K562 (cell line): ENCODE measurements around the gene TTC5. TPM values are rescaled to one million over a fixed set of nuclear protein-coding genes. Genes with fewer than 3 reads are reported as not detected.

Experiments
- ATAC-seq: fragments of 200-7000 bp; cut with Tn5 transposase; 3 replicates; pipeline ENCODE4 v1.9.1; 2020; ENCODE audit warnings: moderate library complexity
- BruUV-seq: library from RNA; stranded (reverse); fragments of 400-500 nt; replicated peaks from 2 replicates; lab custom pipeline; 2021; lab: Mats Ljungman, UMichigan
- CTCF ChIA-PET: fragments of 300-600 bp; formaldehyde crosslinking; extraction: SDS; loops from one replicate; lab custom pipeline; 2021; ENCODE audit warnings: low intra/inter-chr PET ratio; lab: Yijun Ruan, JAX
- POLR2A ChIA-PET: fragments of 300-600, 350-650 bp; sonication (Branson Sonifier 250); formaldehyde crosslinking; extraction: SDS; loops from one replicate; lab custom pipeline; 2021; ENCODE audit warnings: antibody characterized with exemption, inconsistent platforms; lab: Yijun Ruan, JAX
- DNase-seq, 4 experiments: peaks; one replicate each; pipeline versions ENCODE4 v3.0.0 to v3.0.0-alpha.2; 2011 to 2018; ENCODE audit warnings: low spot score in 3 of 4, mixed read lengths in 3 of 4; ENCODE audit errors: extremely low read depth in 1 of 4
- FAIRE-seq: peaks from 2 replicates; lab custom pipeline; 2011; peaks lifted over from hg19 to GRCh38; lab: Jason Lieb, UNC
- H2AFZ ChIP-seq: 2 replicates; pipeline ENCODE4 v1.6.0; 2011; ENCODE audit warnings: low read depth, low read length, control low read depth, inconsistent platforms
- H3K27ac ChIP-seq: fragments of 200-600 bp; 3 replicates; pipeline ENCODE4 v1.8.0; 2011; ENCODE audit warnings: low read depth, mild to moderate bottlenecking, control low read depth, inconsistent platforms, low read length, moderate library complexity, mixed read lengths; ENCODE audit errors: extremely low read depth
- H3K27me3 ChIP-seq, 2 experiments: fragments of 300-600 bp in 1 of 2; 2 replicates in 1 of 2; 3 replicates in 1 of 2; pipeline versions ENCODE4 v1.6.0 to v1.8.0; 2011; ENCODE audit warnings: inconsistent platforms in 2 of 2, low read length in 2 of 2, mild to moderate bottlenecking in 1 of 2, mixed read lengths in 1 of 2, moderate library complexity in 1 of 2; ENCODE audit not compliant: control insufficient read depth in 2 of 2, insufficient read depth in 2 of 2
- H3K36me3 ChIP-seq: fragments of 300-600 bp; 3 replicates; pipeline ENCODE4 v1.8.0; 2011; ENCODE audit warnings: mild to moderate bottlenecking, low read length, inconsistent platforms; ENCODE audit not compliant: control insufficient read depth, insufficient read depth
- H3K4me1 ChIP-seq, 2 experiments: fragments of 200-600 bp in 1 of 2; replicated peaks in 1 of 2; 2 replicates in 1 of 2; 3 replicates in 1 of 2; pipeline versions ENCODE4 v1.5.1 to v1.8.0; 2011; ENCODE audit warnings: inconsistent platforms in 2 of 2, low read length in 2 of 2, mild to moderate bottlenecking in 1 of 2, mixed read lengths in 1 of 2, moderate library complexity in 1 of 2; ENCODE audit not compliant: control insufficient read depth in 2 of 2, insufficient read depth in 2 of 2
- H3K4me2 ChIP-seq: 2 replicates; pipeline ENCODE4 v1.6.1; 2011; ENCODE audit warnings: low read length, control low read depth, inconsistent platforms, mixed read lengths; ENCODE audit not compliant: insufficient read depth
- H3K4me3 ChIP-seq: fragments of 200-600 bp; sonication (generic), shearing (Covaris generic); 2 replicates; pipeline ENCODE4 v1.5.1; 2016; ENCODE audit warnings: control low read depth, inconsistent platforms
- H3K79me2 ChIP-seq: fragments of 200-600 bp; 3 replicates; pipeline ENCODE4 v1.8.0; 2011; ENCODE audit warnings: low read length, inconsistent platforms; ENCODE audit not compliant: control insufficient read depth, insufficient read depth
- H3K9ac ChIP-seq, 2 experiments: 2 replicates each; pipeline versions ENCODE4 v1.6.0 to v1.6.1; 2011; ENCODE audit warnings: low read depth in 2 of 2, low read length in 2 of 2, control low read depth in 1 of 2, inconsistent platforms in 1 of 2, mild to moderate bottlenecking in 1 of 2, mixed read lengths in 1 of 2; ENCODE audit not compliant: insufficient read depth in 1 of 2
- H3K9me1 ChIP-seq: one replicate; pipeline ENCODE4 v1.6.0; 2011; ENCODE audit warnings: inconsistent platforms, mild to moderate bottlenecking, low read length, moderate library complexity; ENCODE audit not compliant: control insufficient read depth, insufficient read depth
- H3K9me3 ChIP-seq: replicated peaks from 2 replicates; pipeline ENCODE4 v1.5.1; 2011; ENCODE audit warnings: low read depth, low read length, inconsistent platforms; ENCODE audit not compliant: control insufficient read depth, insufficient read depth
- H4K20me1 ChIP-seq: replicated peaks from 2 replicates; pipeline ENCODE4 v1.6.1; 2011; ENCODE audit warnings: low read length, inconsistent platforms, mixed read lengths; ENCODE audit not compliant: control insufficient read depth, insufficient read depth
- CTBP1 ChIP-seq: fragments of 450-650 bp; IDR thresholded peaks from 2 replicates; pipeline ENCODE4 v1.6.1; 2016; ENCODE audit warnings: borderline replicate concordance
- FOXJ2 ChIP-seq: fragments of 200-800 bp; sonication (Bioruptor generic); IDR thresholded peaks from 2 replicates; pipeline ENCODE4 v1.6.1; 2016; ENCODE audit warnings: missing genetic modification characterization, missing compliant biosample characterization
- L3MBTL2 ChIP-seq: fragments of 450-650 bp; IDR thresholded peaks from 2 replicates; pipeline ENCODE4 v1.6.1; 2016; ENCODE audit warnings: mild to moderate bottlenecking, moderate library complexity
- MCM3 ChIP-seq: fragments of 450-650 bp; IDR thresholded peaks from 2 replicates; pipeline ENCODE4 v1.6.1; 2016
- NR2C2 ChIP-seq, 2 experiments: fragments of 200-800 bp in 1 of 2; sonication (Bioruptor generic) in 1 of 2; sonication (generic) in 1 of 2; formaldehyde crosslinking in 1 of 2; IDR thresholded peaks; 2 replicates each; pipeline versions ENCODE4 v1.6.1 to v1.8.0; 2016 to 2022; ENCODE audit warnings: mild to moderate bottlenecking in 1 of 2, missing compliant biosample characterization in 1 of 2, missing genetic modification characterization in 1 of 2, missing genetic modification reagents in 1 of 2
- PML ChIP-seq: IDR thresholded peaks from 2 replicates; pipeline ENCODE4 v1.6.1; 2012; ENCODE audit warnings: low read length, inconsistent platforms
- POLR2H ChIP-seq: IDR thresholded peaks from 2 replicates; pipeline ENCODE4 v1.6.1; 2016; ENCODE audit warnings: missing genetic modification characterization, low read depth, mild to moderate bottlenecking, control low read depth, missing compliant biosample characterization, moderate library complexity
- SUPT5H ChIP-seq: fragments of 450-650 bp; IDR thresholded peaks from 2 replicates; pipeline ENCODE4 v1.6.1; 2016
- TAF1 ChIP-seq: IDR thresholded peaks from 2 replicates; pipeline ENCODE4 v1.6.1; 2011; ENCODE audit warnings: mild to moderate bottlenecking, low read length, moderate library complexity; ENCODE audit not compliant: insufficient read depth, control insufficient read depth, severe bottlenecking; ENCODE audit errors: extremely low read depth
- WGBS: fragments of 100-300 bp; shearing (Covaris generic); methylation state at CpG from one replicate; pipeline ENCODE4 v1.1.6; 2016; ENCODE audit warnings: low coverage, mixed read lengths; ENCODE audit not compliant: insufficient coverage; ENCODE audit errors: missing lambda C conversion rate; 5-methylcytosine and 5-hydroxymethylcytosine counted together
- in situ Hi-C: fragments of 300-500 bp; cut with MboI; formaldehyde crosslinking; loops from 4 replicates; pipeline ENCODE4 v1.15.0; 2018; ENCODE audit warnings: inconsistent platforms, mixed read lengths
- intact Hi-C: fragments of 100-400 bp; cut with micrococcal nuclease; formaldehyde crosslinking; loops from 2 replicates; pipeline ENCODE4 v1.14.2; 2022
- polyA plus RNA-seq, 8 experiments: library from polyadenylated mRNA; depleted of rRNA in 4 of 8; stranded (reverse) in 5 of 8; unstranded in 3 of 8; fragments of >200 nt; fragmentation: Nextera tagmentation in 2 of 8; fragmentation: Illumina TruSeq in 1 of 8; extraction: Ambion mirVana in 2 of 8; extraction: Trizol in 1 of 8; gene quantifications; 2 replicates each; pipeline versions ENCODE4 v1.2.1 to v1.2.3, GENCODE V29; 2011 to 2014; ENCODE audit warnings: inconsistent platforms in 1 of 8, missing spikeins in 1 of 8
- total RNA-seq, 7 experiments: library from RNA; depleted of rRNA in 6 of 7; stranded (reverse); fragments of >200 nt in 6 of 7; fragmentation: Illumina TruSeq in 2 of 7; extraction: Trizol in 2 of 7; gene quantifications; 2 replicates each; pipeline versions ENCODE4 v1.2.1 to v1.2.3, GENCODE V29; 2011 to 2021; ENCODE audit warnings: low replicate concordance in 1 of 7
- TF ChIP-seq, protein P1 (sequence below): fragments of 450-650 bp; IDR thresholded peaks from 2 replicates; pipeline ENCODE4 v1.6.1; 2016; ENCODE audit warnings: borderline replicate concordance
- TF ChIP-seq, protein P2 (sequence below): fragments of 450-650 bp; IDR thresholded peaks from 2 replicates; pipeline ENCODE4 v1.6.1; 2016; ENCODE audit warnings: antibody characterized with exemption
- TF ChIP-seq, protein P3 (sequence below), 2 experiments: fragments of 150-350 bp in 1 of 2; IDR thresholded peaks; 2 replicates each; pipeline ENCODE4 v1.6.1; 2012 to 2016; ENCODE audit warnings: low read depth in 2 of 2, low read length in 2 of 2, mild to moderate bottlenecking in 1 of 2, moderate library complexity in 1 of 2

TTC5 gene
- total and polyA plus RNA-seq, 9 of the 15 experiments (the other 6 are each of a cell fraction or from before 2014, with no cell fraction given): 4.8 to 17.1 (median 7.5) TPM

DNA sequence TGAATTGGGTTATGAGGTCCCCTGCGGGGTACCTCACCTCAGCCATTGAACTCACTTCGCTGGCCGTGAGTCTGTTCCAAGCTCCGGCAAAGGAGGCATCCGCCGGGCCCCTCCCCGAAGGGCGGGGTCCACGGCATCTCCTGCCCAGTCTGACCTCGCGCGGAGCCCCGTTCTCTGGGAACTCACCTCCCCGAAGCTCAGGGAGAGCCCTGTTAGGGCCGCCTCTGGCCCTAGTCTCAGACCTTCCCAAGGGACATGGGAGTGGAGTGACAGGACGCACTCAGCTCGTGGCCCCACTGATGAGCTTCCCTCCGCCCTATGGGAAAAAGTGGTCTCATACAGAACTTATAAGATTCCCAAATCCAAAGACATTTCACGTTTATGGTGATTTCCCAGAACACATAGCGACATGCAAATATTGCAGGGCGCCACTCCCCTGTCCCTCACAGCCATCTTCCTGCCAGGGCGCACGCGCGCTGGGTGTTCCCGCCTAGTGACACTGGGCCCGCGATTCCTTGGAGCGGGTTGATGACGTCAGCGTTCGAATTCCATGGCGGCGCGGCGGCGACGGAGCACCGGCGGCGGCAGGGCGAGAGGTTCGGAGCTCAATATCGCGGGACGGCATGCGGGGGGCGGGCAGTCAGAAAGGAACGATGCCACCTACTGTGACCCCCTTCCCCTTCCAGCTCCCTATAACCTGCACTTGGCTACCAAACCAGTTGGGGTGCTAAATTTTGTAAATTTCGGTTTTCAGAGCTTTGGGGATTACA is 37.5 kb upstream of the TTC5 start, which contains the start of gene PARP2:
TSS of gene PARP2 (plus strand) at position 544 of the 770 bp plus-strand sequence. CDS start at position 551, 7 bp downstream.
- Histone ChIP-seq H3K27me3 (no peaks in the 10 kb centered on the region), H3K9ac (peak within 1 kb of the TSS; percentile 89 to 95), H3K36me3 (peaks cover 28% of the 10 kb centered on the region), H2AFZ (peak within 1 kb of the TSS; percentile 94), H3K79me2 (peaks cover 16% of the 10 kb centered on the region), H3K4me1 (peaks cover 0 to 4% of the 10 kb centered on the region in 2 experiments; a peak in 2 of 5 replicates), H4K20me1 (no peaks in the 10 kb centered on the region), H3K9me1 (no peaks in the 10 kb centered on the region), H3K4me3 (peak within 1 kb of the TSS; percentile 68), H3K9me3 (no peaks in the 10 kb centered on the region), H3K4me2 (peak within 1 kb of the TSS; percentile 82), H3K27ac (peak within 1 kb of the TSS; percentile 90)
- peak; percentile 96 for ATAC-seq
- DNase-seq: peak; percentile 85 to 97 (median 89)
- WGBS: 1% methylated on average over 20 of the region's 50 CpGs
- POLR2A ChIA-PET: interaction anchor here (0.6 to 2.8 kb wide), 12 partner anchors 11 to 428 kb away, joined by 3 to 19 read pairs (median 4); partner anchors contain the start of genes APEX1, OSGEP, PIP4P1 and PNP
- TSS peak; percentile 99 for BruUV-seq
- in situ Hi-C loops: no loop called here
- intact Hi-C loops: loop anchor here (1.0 to 5.0 kb wide), 4 partner anchors 13 to 339 kb away; partner anchors contain the start of genes RNASE4 and TEP1
- CTCF ChIA-PET: interaction anchor here (1.3 kb wide), 1 partner anchor 11 kb away, joined by 4 read pairs; the partner anchor contains the start of gene CCNB1IP1
- FAIRE-seq: peak; percentile 99
- TF ChIP-seq NR2C2 (CRISPR knock-in tag; IDR thresholded peaks at IDR 0.05) (0 out of 2 replicates have a peak, but pooled peaks have one; percentile 32), NR2C2 (tag; IDR thresholded peaks at IDR 0.05) (peak; percentile 73), TAF1 (peak; percentile 38), CTBP1 (peak; percentile 80; the same call in 1 of the 2 replicates), MCM3 (no peak), L3MBTL2 (peak; percentile 51), PML (peak; percentile 87), FOXJ2 (tag) (0 out of 2 replicates have a peak, but pooled peaks have one; percentile 62), SUPT5H (peak; percentile 51), POLR2H (tag) (peak; percentile 98)
- TF ChIP-seq, protein P1, sequence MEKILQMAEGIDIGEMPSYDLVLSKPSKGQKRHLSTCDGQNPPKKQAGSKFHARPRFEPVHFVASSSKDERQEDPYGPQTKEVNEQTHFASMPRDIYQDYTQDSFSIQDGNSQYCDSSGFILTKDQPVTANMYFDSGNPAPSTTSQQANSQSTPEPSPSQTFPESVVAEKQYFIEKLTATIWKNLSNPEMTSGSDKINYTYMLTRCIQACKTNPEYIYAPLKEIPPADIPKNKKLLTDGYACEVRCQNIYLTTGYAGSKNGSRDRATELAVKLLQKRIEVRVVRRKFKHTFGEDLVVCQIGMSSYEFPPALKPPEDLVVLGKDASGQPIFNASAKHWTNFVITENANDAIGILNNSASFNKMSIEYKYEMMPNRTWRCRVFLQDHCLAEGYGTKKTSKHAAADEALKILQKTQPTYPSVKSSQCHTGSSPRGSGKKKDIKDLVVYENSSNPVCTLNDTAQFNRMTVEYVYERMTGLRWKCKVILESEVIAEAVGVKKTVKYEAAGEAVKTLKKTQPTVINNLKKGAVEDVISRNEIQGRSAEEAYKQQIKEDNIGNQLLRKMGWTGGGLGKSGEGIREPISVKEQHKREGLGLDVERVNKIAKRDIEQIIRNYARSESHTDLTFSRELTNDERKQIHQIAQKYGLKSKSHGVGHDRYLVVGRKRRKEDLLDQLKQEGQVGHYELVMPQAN: peak; percentile 42; the same call in 1 of the 2 replicates
- TF ChIP-seq, protein P2, sequence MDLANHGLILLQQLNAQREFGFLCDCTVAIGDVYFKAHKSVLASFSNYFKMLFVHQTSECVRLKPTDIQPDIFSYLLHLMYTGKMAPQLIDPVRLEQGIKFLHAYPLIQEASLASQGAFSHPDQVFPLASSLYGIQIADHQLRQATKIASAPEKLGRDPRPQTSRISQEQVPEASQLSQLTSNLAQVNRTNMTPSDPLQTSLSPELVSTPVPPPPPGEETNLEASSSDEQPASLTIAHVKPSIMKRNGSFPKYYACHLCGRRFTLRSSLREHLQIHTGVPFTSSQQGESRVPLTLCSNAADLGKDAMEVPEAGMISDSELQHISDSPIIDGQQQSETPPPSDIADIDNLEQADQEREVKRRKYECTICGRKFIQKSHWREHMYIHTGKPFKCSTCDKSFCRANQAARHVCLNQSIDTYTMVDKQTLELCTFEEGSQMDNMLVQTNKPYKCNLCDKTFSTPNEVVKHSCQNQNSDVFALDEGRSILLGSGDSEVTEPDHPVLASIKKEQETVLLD: 0 out of 2 replicates have a peak, but pooled peaks have one; percentile 44
- TF ChIP-seq, protein P3, sequence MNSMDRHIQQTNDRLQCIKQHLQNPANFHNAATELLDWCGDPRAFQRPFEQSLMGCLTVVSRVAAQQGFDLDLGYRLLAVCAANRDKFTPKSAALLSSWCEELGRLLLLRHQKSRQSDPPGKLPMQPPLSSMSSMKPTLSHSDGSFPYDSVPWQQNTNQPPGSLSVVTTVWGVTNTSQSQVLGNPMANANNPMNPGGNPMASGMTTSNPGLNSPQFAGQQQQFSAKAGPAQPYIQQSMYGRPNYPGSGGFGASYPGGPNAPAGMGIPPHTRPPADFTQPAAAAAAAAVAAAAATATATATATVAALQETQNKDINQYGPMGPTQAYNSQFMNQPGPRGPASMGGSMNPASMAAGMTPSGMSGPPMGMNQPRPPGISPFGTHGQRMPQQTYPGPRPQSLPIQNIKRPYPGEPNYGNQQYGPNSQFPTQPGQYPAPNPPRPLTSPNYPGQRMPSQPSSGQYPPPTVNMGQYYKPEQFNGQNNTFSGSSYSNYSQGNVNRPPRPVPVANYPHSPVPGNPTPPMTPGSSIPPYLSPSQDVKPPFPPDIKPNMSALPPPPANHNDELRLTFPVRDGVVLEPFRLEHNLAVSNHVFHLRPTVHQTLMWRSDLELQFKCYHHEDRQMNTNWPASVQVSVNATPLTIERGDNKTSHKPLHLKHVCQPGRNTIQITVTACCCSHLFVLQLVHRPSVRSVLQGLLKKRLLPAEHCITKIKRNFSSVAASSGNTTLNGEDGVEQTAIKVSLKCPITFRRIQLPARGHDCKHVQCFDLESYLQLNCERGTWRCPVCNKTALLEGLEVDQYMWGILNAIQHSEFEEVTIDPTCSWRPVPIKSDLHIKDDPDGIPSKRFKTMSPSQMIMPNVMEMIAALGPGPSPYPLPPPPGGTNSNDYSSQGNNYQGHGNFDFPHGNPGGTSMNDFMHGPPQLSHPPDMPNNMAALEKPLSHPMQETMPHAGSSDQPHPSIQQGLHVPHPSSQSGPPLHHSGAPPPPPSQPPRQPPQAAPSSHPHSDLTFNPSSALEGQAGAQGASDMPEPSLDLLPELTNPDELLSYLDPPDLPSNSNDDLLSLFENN (IDR thresholded peaks at IDR 0.05; ENCODE audit: low read depth in 2 of 2, low read length in 2 of 2): peak in 1 of 2 experiments; percentile 74; a peak in 2 of 4 replicates
